H9 (cell line): ENCODE results near the gene AKAP1. TPM values are rescaled to one million over a fixed set of nuclear protein-coding genes. Genes with fewer than 3 reads are reported as not detected.

Source experiments
- DNase-seq: peaks from one replicate; pipeline ENCODE4 v3.0.0-alpha.2; 2017
- H2AFZ ChIP-seq: one replicate; pipeline ENCODE4 v1.6.1; 2013; ENCODE audit warnings: mild to moderate bottlenecking, low read length, control low read depth, moderate library complexity
- H2AK5ac ChIP-seq: 2 replicates; pipeline ENCODE4 v1.6.1; 2013; ENCODE audit warnings: low read length, control low read depth, mixed read lengths; ENCODE audit not compliant: insufficient read length
- H2BK120ac ChIP-seq: one replicate; pipeline ENCODE4 v1.6.1; 2013; ENCODE audit warnings: low read depth, mild to moderate bottlenecking, low read length, control low read depth, inconsistent platforms; ENCODE audit not compliant: poor library complexity, severe bottlenecking
- H2BK12ac ChIP-seq: 2 replicates; pipeline ENCODE4 v1.6.1; 2013; ENCODE audit warnings: low read length, control low read depth, mixed read lengths, low read depth; ENCODE audit not compliant: insufficient read length
- H2BK15ac ChIP-seq: 2 replicates; pipeline ENCODE4 v1.6.1; 2013; ENCODE audit warnings: low read depth, low read length, control low read depth
- H2BK20ac ChIP-seq: one replicate; pipeline ENCODE4 v1.6.1; 2013; ENCODE audit warnings: low read depth, mild to moderate bottlenecking, low read length, control low read depth, inconsistent platforms; ENCODE audit not compliant: poor library complexity, severe bottlenecking
- H2BK5ac ChIP-seq: 2 replicates; pipeline ENCODE4 v1.6.1; 2013; ENCODE audit warnings: low read length, control low read depth, mixed read lengths; ENCODE audit not compliant: insufficient read length
- H3K14ac ChIP-seq: 2 replicates; pipeline ENCODE4 v1.6.1; 2013; ENCODE audit warnings: low read length, control low read depth; ENCODE audit not compliant: insufficient read depth
- H3K18ac ChIP-seq: 2 replicates; pipeline ENCODE4 v1.6.1; 2013; ENCODE audit warnings: low read depth, mild to moderate bottlenecking, mixed read lengths, low read length, control low read depth; ENCODE audit not compliant: insufficient read length
- H3K23ac ChIP-seq: 2 replicates; pipeline ENCODE4 v1.6.1; 2013; ENCODE audit warnings: low read length, control low read depth, mixed read lengths, low read depth; ENCODE audit not compliant: insufficient read length
- H3K23me2 ChIP-seq: 2 replicates; pipeline ENCODE4 v1.6.1; 2013; ENCODE audit warnings: low read depth, mild to moderate bottlenecking, mixed read lengths, low read length, control low read depth; ENCODE audit not compliant: insufficient read length, poor library complexity, severe bottlenecking
- H3K27ac ChIP-seq: 2 replicates; pipeline ENCODE4 v1.5.1; 2013; ENCODE audit warnings: low read length, control low read depth, mixed read lengths, low read depth; ENCODE audit not compliant: insufficient read length
- H3K27me3 ChIP-seq: 2 replicates; pipeline ENCODE4 v1.6.1; 2013; ENCODE audit warnings: low read length, control low read depth, inconsistent platforms; ENCODE audit not compliant: insufficient read depth
- H3K4ac ChIP-seq: 2 replicates; pipeline ENCODE4 v1.6.1; 2013; ENCODE audit warnings: low read depth, mild to moderate bottlenecking, control low read depth, inconsistent platforms, low read length, moderate library complexity
- H3K4me1 ChIP-seq: 2 replicates; pipeline ENCODE4 v1.6.1; 2013; ENCODE audit warnings: low read length, control low read depth, inconsistent platforms; ENCODE audit not compliant: insufficient read depth
- H3K4me2 ChIP-seq: 2 replicates; pipeline ENCODE4 v1.6.1; 2013; ENCODE audit warnings: low read length, control low read depth, mixed read lengths; ENCODE audit not compliant: insufficient read length, insufficient read depth
- H3K56ac ChIP-seq: 2 replicates; pipeline ENCODE4 v1.6.1; 2013; ENCODE audit warnings: low read depth, mild to moderate bottlenecking, mixed read lengths, low read length, control low read depth; ENCODE audit not compliant: insufficient read length
- H3K79me1 ChIP-seq: 2 replicates; pipeline ENCODE4 v1.6.1; 2013; ENCODE audit warnings: low read depth, mild to moderate bottlenecking, moderate library complexity, low read length, control low read depth, inconsistent platforms; ENCODE audit not compliant: insufficient read depth, poor library complexity, severe bottlenecking
- H3K79me2 ChIP-seq: 2 replicates; pipeline ENCODE4 v1.6.1; 2013; ENCODE audit warnings: low read length, control low read depth, inconsistent platforms; ENCODE audit not compliant: insufficient read depth
- H3K9ac ChIP-seq: 2 replicates; pipeline ENCODE4 v1.6.1; 2013; ENCODE audit warnings: low read length, control low read depth, mixed read lengths; ENCODE audit not compliant: insufficient read length; ENCODE audit errors: extremely low read depth
- H3K9me3 ChIP-seq: one replicate; pipeline ENCODE4 v1.6.1; 2013; ENCODE audit warnings: low read depth, low read length, inconsistent platforms; ENCODE audit not compliant: control insufficient read depth
- H3T11ph ChIP-seq: one replicate; pipeline ENCODE4 v1.6.1; 2013; ENCODE audit warnings: mild to moderate bottlenecking, low read length, control low read depth, inconsistent platforms
- H4K20me1 ChIP-seq: one replicate; pipeline ENCODE4 v1.6.1; 2013; ENCODE audit not compliant: control insufficient read depth, insufficient read length, insufficient read depth
- H4K5ac ChIP-seq: 2 replicates; pipeline ENCODE4 v1.6.1; 2013; ENCODE audit warnings: low read depth, mild to moderate bottlenecking, mixed read lengths, low read length, control low read depth; ENCODE audit not compliant: insufficient read length
- H4K8ac ChIP-seq: replicated peaks from 2 replicates; pipeline ENCODE4 v1.6.1; 2013; ENCODE audit warnings: low read length, control low read depth, mixed read lengths, low read depth; ENCODE audit not compliant: insufficient read length
- H4K91ac ChIP-seq: 2 replicates; pipeline ENCODE4 v1.6.1; 2013; ENCODE audit warnings: low read depth, mild to moderate bottlenecking, moderate library complexity, mixed read lengths, low read length, control low read depth; ENCODE audit not compliant: insufficient read length
- H3K27ac Mint-ChIP-seq, 3 experiments: 2 replicates in 2 of 3; 3 replicates in 1 of 3; pipeline ENCODE4 v1.8.0; 2020 to 2021; ENCODE audit warnings: mixed read lengths in 3 of 3, mild to moderate bottlenecking in 1 of 3, moderate library complexity in 1 of 3
- H3K27me3 Mint-ChIP-seq: 2 replicates; pipeline ENCODE4 v1.8.0; 2021; ENCODE audit warnings: low read depth, mild to moderate bottlenecking, moderate library complexity, mixed read lengths
- H3K36me3 Mint-ChIP-seq, 3 experiments: 2 replicates in 2 of 3; 3 replicates in 1 of 3; pipeline ENCODE4 v1.8.0; 2020 to 2021; ENCODE audit warnings: low read depth in 3 of 3, mixed read lengths in 3 of 3; ENCODE audit not compliant: insufficient read depth in 1 of 3
- H3K4me1 Mint-ChIP-seq, 2 experiments: 2 replicates each; pipeline ENCODE4 v1.8.0; 2020; ENCODE audit warnings: mixed read lengths in 2 of 2
- H3K4me3 Mint-ChIP-seq, 2 experiments: 2 replicates in 1 of 2; 3 replicates in 1 of 2; pipeline ENCODE4 v1.8.0; 2020 to 2021; ENCODE audit warnings: mild to moderate bottlenecking in 2 of 2, mixed read lengths in 2 of 2, moderate library complexity in 1 of 2
- H3K9me3 Mint-ChIP-seq, 2 experiments: 2 replicates in 1 of 2; 3 replicates in 1 of 2; pipeline ENCODE4 v1.8.0; 2020; ENCODE audit warnings: mild to moderate bottlenecking in 2 of 2, mixed read lengths in 2 of 2, moderate library complexity in 1 of 2
- WGBS: extraction: QIAGEN DNeasy Blood & Tissue Kit; methylation state at CpG from one replicate; pipeline ENCODE4 v1.1.7; 2013; ENCODE audit warnings: missing lambda C conversion rate, low lambda C conversion rate, mixed read lengths; ENCODE audit not compliant: insufficient read length; ENCODE audit errors: extremely low coverage; 5-methylcytosine and 5-hydroxymethylcytosine counted together
- total RNA-seq: library from RNA; stranded (reverse); gene quantifications from 2 replicates; pipeline ENCODE4 v1.2.1, GENCODE V29; 2021
- TF ChIP-seq, protein P1 (sequence below): fragments of 200-600 bp; sonication (generic); conservative IDR thresholded peaks from 3 replicates; pipeline ENCODE4 v1.8.0; 2021; ENCODE audit warnings: antibody characterized with exemption, mild to moderate bottlenecking

The AKAP1 gene
- total RNA-seq, 1 experiment from 2014 or later = 61.2 TPM

DNA sequence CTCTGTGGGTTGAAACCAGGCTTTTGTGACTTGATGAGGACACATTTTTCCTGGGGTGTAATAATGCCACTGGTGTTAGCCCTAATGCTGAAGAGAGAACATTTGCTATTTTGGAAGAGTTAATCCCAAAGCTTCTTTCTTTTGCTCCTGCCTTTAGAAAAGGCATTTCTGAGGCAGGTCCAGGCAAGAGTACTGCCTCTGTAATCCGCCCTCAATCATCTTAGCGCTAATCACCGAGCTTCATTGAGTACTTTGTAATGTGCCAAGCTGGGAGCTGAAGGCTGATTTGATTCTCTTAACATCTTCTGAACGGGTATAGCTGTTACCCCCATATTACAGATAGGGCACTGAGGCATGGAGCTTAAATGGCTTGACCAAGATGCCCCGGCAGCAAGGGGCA, 60.3 kb downstream of the AKAP1 start:
- Histone ChIP-seq H2AK5ac (no peak overlapping the region), H3K18ac (no peak overlapping the region), H2BK5ac (no peak overlapping the region), H3K79me1 (no peaks in the 10 kb centered on the region), H2BK15ac (no peak overlapping the region), H4K91ac (no peak overlapping the region), H3K23ac (no peak overlapping the region), H3K4me1 (peaks cover 4% of the 10 kb centered on the region; the same call in 1 of the 2 replicates), H4K20me1 (no peaks in the 10 kb centered on the region), H4K5ac (no peak overlapping the region), H3T11ph (no peak overlapping the region), H3K4me2 (no peak overlapping the region), H3K27me3 (no peaks in the 10 kb centered on the region), H3K56ac (no peak overlapping the region), H3K79me2 (no peaks in the 10 kb centered on the region), H2BK120ac (no peak overlapping the region), H3K14ac (peak overlapping the region; percentile 28; the same call in 1 of the 2 replicates), H2BK20ac (no peak overlapping the region), H4K8ac (no peak overlapping the region), H3K27ac (no peak overlapping the region), H2BK12ac (no peak overlapping the region), H2AFZ (no peak overlapping the region), H3K9me3 (no peaks in the 10 kb centered on the region), H3K9ac (no peak overlapping the region), H3K4ac (no peak overlapping the region), H3K23me2 (no peaks in the 10 kb centered on the region)
- WGBS = no CpG with 5 or more reads among the region's 5 CpGs
- no peak overlapping the region for H3K4me3 Mint-ChIP-seq
- no peak for DNase-seq
- TF ChIP-seq, protein P1, sequence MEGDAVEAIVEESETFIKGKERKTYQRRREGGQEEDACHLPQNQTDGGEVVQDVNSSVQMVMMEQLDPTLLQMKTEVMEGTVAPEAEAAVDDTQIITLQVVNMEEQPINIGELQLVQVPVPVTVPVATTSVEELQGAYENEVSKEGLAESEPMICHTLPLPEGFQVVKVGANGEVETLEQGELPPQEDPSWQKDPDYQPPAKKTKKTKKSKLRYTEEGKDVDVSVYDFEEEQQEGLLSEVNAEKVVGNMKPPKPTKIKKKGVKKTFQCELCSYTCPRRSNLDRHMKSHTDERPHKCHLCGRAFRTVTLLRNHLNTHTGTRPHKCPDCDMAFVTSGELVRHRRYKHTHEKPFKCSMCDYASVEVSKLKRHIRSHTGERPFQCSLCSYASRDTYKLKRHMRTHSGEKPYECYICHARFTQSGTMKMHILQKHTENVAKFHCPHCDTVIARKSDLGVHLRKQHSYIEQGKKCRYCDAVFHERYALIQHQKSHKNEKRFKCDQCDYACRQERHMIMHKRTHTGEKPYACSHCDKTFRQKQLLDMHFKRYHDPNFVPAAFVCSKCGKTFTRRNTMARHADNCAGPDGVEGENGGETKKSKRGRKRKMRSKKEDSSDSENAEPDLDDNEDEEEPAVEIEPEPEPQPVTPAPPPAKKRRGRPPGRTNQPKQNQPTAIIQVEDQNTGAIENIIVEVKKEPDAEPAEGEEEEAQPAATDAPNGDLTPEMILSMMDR = no peak
- peak overlapping the region in 1 of 3 experiments; percentile 69; a peak in 2 of 7 replicates for H3K27ac Mint-ChIP-seq
- peaks cover 13 to 17% of the 10 kb centered on the region in 2 experiments for H3K4me1 Mint-ChIP-seq
- H3K36me3 Mint-ChIP-seq = no peaks in the 10 kb centered on the region; a peak in 1 of 7 replicates
- peaks cover 5% of the 10 kb centered on the region for H3K27me3 Mint-ChIP-seq
- H3K9me3 Mint-ChIP-seq = peaks cover 0 to 4% of the 10 kb centered on the region in 2 experiments; a peak in 3 of 5 replicates
